ENCODE results near the gene ACCS.

DNA sequence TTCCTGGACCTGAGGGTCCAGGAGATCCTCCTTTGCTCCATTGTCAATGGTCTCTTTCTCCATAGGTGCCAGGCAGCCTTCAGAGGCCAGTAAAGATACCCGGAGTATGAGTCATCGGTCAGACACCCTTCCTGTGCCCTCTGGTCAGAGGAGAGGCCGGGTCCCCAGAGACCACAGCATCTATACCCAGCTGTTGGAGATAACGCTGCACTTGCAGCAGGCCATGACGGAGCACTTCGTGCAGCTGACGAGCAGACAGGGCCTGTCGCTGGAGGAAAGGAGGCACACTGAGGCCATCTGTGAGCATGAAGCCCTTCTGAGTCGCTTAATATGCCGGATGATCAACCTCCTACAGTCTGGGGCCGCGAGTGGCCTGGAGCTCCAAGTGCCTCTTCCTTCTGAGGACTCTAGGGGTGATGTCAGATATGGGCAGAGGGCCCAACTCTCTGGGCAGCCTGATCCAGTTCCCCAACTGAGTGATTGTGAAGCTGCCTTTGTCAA, 18.1 kb upstream of the ACCS start, which contains the start of gene ACCSL:
- no peak for TF ChIP-seq ZNF274 (IDR thresholded peaks at IDR 0.05; ENCODE audit: low read depth, low read length)
- TF ChIP-seq YY1 (IDR thresholded peaks at IDR 0.05; ENCODE audit: insufficient read depth, insufficient read length): no peak
- TF ChIP-seq SUZ12 (IDR thresholded peaks at IDR 0.05; ENCODE audit: extremely low read depth, insufficient read depth, insufficient read length): no peak

Measured in NT2/D1 (cell line).